HFF-Myc (cell line): ENCODE results near the gene TATDN2.

Experiments
- DNase-seq: peaks from one replicate; pipeline ENCODE4 v3.0.0-alpha.2; 2011; ENCODE audit warnings: low read depth; ENCODE audit errors: extremely low read depth
- H3K4me3 ChIP-seq: replicated peaks from 2 replicates; pipeline ENCODE4 v1.5.1; 2011; ENCODE audit warnings: low read depth, mild to moderate bottlenecking, control low read depth, low read length
- TF ChIP-seq, protein P1 (sequence below): IDR thresholded peaks from 2 replicates; pipeline ENCODE4 v1.5.1; 2012; ENCODE audit warnings: mild to moderate bottlenecking, low read depth, low read length, control low read depth; ENCODE audit errors: missing control alignments

The TATDN2 gene

DNA sequence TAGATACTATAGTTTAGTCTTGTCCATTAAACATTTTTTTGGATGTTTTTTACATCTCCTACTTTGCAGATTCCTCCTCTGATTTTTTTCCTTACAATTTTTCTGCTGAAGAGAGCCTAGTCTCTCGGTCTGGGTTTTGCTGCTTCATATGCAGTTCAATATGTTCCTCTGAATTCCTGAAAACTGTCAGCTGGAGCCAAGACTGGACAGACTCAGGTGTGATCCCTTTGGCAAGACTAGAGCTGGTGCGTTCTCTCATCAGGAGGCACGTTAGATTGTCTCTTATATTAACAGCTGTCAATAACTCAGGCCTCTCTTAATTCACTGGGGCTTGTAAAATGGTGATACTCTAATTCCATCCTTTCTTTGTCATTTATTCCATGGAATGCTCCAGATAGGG lies 57.9 kb downstream of the TATDN2 start:
- TF ChIP-seq, protein P1, sequence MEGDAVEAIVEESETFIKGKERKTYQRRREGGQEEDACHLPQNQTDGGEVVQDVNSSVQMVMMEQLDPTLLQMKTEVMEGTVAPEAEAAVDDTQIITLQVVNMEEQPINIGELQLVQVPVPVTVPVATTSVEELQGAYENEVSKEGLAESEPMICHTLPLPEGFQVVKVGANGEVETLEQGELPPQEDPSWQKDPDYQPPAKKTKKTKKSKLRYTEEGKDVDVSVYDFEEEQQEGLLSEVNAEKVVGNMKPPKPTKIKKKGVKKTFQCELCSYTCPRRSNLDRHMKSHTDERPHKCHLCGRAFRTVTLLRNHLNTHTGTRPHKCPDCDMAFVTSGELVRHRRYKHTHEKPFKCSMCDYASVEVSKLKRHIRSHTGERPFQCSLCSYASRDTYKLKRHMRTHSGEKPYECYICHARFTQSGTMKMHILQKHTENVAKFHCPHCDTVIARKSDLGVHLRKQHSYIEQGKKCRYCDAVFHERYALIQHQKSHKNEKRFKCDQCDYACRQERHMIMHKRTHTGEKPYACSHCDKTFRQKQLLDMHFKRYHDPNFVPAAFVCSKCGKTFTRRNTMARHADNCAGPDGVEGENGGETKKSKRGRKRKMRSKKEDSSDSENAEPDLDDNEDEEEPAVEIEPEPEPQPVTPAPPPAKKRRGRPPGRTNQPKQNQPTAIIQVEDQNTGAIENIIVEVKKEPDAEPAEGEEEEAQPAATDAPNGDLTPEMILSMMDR: no peak
- DNase-seq: no peak

DNA sequence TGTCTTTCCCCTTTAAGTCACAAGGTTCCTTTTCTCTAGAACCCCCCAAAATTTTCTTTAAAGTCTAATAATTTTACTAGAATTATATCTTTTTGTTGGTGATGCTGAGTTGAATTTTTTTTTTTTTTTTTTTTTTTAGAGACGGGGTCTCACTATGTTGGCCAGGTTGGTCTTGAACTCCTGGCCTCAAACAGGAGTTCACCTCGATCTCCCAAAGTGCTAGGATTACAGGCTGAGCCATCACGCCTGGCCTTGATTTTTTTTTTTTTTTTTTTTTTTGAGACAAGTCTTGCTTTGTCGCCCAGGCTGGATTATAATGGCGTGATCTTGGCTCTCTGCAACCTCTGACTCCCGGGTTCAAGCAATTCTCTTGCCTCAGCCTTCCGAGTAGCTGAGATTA lies 60.4 kb downstream of the TATDN2 start:
- DNase-seq: no peak
- TF ChIP-seq, protein P1: no peak
- no peak overlapping the region for H3K4me3 ChIP-seq

More for the DNA sequence above, 57.9 kb downstream of the TATDN2 start:
- H3K4me3 ChIP-seq: no peak overlapping the region

DNA sequence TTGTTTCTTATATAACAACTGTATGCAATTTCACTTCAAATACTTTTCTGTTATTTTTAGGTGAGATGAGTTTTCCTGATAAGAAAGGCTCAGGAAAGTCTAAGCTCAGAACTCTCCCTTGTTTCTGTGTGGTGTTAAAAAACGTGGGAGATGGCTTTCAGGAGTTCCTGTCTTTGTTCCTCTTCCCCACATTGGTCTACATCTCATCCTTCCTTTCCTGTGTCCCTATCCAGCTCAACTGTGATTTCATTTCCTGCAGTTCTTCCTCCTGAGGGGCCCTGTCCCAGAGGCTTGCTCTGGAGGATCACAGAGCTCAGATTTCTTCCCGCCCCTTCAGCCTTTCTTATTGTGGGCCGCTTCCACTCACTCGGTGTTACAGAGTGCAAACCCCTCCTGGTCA lies 61.5 kb downstream of the TATDN2 start:
- no peak for DNase-seq
- no peak overlapping the region for H3K4me3 ChIP-seq
- TF ChIP-seq, protein P1: no peak

DNA sequence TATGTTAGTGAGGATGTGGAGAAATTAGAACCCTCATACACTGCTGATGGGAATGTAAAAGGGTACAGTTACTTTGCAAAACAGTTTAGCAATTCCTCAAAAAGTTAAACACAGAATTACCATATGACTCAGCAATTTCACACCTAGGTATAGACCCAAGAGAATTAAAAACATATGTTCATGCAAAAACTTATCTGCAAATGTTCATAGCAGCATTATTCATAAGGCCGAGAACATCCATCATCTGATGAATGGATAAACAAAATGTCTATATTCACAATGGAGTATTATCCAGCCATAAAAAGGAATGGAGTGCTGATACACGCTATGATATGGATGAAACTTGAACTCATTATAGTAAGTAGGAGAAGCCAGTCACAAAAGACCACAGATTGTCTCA lies 62.3 kb downstream of the TATDN2 start:
- TF ChIP-seq, protein P1: no peak
- peak; percentile 57 for DNase-seq
- H3K4me3 ChIP-seq: no peak overlapping the region

DNA sequence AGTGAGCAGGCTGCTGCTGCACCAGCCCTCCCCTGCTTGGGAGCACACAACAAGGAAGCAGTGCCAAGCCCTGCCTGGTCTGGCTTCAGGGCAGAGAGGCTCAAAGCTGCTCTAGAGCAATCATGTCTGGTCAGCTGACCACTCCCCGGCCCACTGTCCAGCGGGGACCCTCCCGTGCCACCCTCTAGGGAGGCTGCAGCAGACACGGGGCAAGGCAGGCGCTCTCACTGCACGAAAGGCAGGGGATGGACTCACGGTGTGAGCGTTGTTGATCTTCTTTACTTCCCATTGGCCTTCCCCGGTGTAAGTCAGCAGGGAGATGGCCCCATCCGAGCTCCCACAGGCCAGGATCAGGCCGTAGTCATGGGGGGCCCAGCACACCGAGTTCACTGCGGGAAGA lies 63.5 kb downstream of the TATDN2 start:
- DNase-seq: no peak
- TF ChIP-seq, protein P1: no peak
- H3K4me3 ChIP-seq: no peak overlapping the region

DNA sequence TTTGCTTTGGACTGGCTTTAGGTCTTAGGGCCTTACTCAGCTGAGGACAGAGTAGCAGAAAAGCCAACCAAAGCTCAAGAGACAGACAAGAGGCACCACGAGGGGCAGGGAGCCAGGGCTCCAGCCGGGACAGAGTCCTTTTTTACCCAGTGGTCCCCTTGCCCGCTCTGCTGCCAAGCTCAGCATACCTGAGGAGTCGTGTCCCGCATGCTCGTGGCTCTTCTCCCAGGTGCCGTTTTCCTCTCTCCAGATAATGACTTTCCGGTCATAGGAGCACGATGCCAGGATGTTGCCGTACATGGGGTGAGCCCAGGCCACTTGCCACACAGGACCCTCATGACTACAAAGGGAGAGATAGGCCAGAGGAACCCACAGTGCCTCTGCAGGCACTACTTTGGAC lies 64.1 kb downstream of the TATDN2 start:
- TF ChIP-seq, protein P1: no peak
- DNase-seq: no peak
- no peak overlapping the region for H3K4me3 ChIP-seq

DNA sequence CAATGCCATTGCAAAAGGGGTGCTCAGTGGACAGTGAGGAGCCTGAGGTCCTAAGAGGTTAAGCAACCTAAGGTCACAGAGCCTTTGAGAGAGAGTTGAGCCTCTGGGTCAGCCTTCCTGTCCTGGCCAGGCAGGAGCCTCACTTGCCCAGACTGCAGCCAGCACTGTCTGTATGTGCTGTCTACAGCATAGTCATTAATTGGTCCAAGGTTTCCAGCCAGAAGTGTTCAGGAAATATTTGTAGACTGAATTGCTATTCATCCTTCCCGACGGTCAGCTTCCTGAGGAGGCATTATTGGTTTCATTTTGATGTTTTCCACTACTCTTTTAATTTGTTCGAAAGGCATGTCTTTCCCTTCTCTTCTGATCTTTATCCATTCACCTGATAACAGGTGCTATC lies 64.6 kb downstream of the TATDN2 start:
- H3K4me3 ChIP-seq: no peak overlapping the region
- DNase-seq: no peak
- TF ChIP-seq, protein P1: no peak
